Caco-2 (cell line): ENCODE data around the gene TLX1. TPM values are rescaled to one million over a fixed set of nuclear protein-coding genes. Genes with fewer than 3 reads are reported as not detected.

Source experiments
- BruUV-seq: library from RNA; stranded (reverse); fragments of 400-500 nt; replicated peaks from 2 replicates; lab custom pipeline; 2021; lab: Mats Ljungman, UMichigan
- CTCF ChIA-PET: fragments of 300-600 bp; sonication (Branson Sonifier 250); formaldehyde crosslinking; loops from one replicate; lab custom pipeline; 2022; ENCODE audit warnings: antibody characterized with exemption; lab: Charles Lee
- POLR2A ChIA-PET: fragments of 300-600 bp; sonication (Branson Sonifier 250); formaldehyde crosslinking; loops from one replicate; lab custom pipeline; 2022; ENCODE audit warnings: antibody characterized with exemption; lab: Charles Lee
- DNase-seq, 2 experiments: peaks; one replicate each; pipeline versions ENCODE4 v3.0.0 to v3.0.0-alpha.2; 2020 to 2022
- H3K27me3 ChIP-seq: replicated peaks from 2 replicates; pipeline ENCODE4 v1.6.0; 2011; ENCODE audit warnings: low read length; ENCODE audit not compliant: control insufficient read depth, insufficient read depth
- H3K36me3 ChIP-seq: 2 replicates; pipeline ENCODE4 v1.5.1; 2011; ENCODE audit warnings: low read length; ENCODE audit not compliant: control insufficient read depth, insufficient read depth
- H3K4me1 ChIP-seq: fragments of 250-450 bp; sonication (Bioruptor Pico); 2 replicates; pipeline ENCODE4 v1.5.1; 2020; ENCODE audit warnings: mild to moderate bottlenecking
- H3K4me3 ChIP-seq: 2 replicates; pipeline ENCODE4 v1.5.1; 2011; ENCODE audit warnings: low read depth, mild to moderate bottlenecking, control low read depth, low read length
- H3K9me3 ChIP-seq: fragments of 250-450 bp; sonication (Bioruptor Pico); 2 replicates; pipeline ENCODE4 v1.5.1; 2020; ENCODE audit warnings: mild to moderate bottlenecking, moderate library complexity
- H3K27ac Mint-ChIP-seq: one replicate; pipeline ENCODE4 v1.8.0; 2022; ENCODE audit warnings: mixed read lengths; ENCODE audit not compliant: unreplicated experiment
- H3K27me3 Mint-ChIP-seq: one replicate; pipeline ENCODE4 v1.8.0; 2022; ENCODE audit warnings: mixed read lengths; ENCODE audit not compliant: insufficient read depth, unreplicated experiment
- H3K36me3 Mint-ChIP-seq: one replicate; pipeline ENCODE4 v1.8.0; 2022; ENCODE audit warnings: mild to moderate bottlenecking, mixed read lengths; ENCODE audit not compliant: insufficient read depth, unreplicated experiment
- H3K4me1 Mint-ChIP-seq: one replicate; pipeline ENCODE4 v1.8.0; 2022; ENCODE audit warnings: low read depth, mixed read lengths; ENCODE audit not compliant: unreplicated experiment
- H3K4me3 Mint-ChIP-seq: one replicate; pipeline ENCODE4 v1.8.0; 2022; ENCODE audit warnings: mild to moderate bottlenecking, moderate library complexity, mixed read lengths; ENCODE audit not compliant: unreplicated experiment
- H3K9me3 Mint-ChIP-seq: one replicate; pipeline ENCODE4 v1.8.0; 2022; ENCODE audit warnings: mixed read lengths; ENCODE audit not compliant: unreplicated experiment
- intact Hi-C: fragments of 100-400 bp; cut with micrococcal nuclease; formaldehyde crosslinking; loops from one replicate; pipeline ENCODE4 v1.10.0; 2022; ENCODE audit not compliant: unreplicated experiment
- total RNA-seq: library from RNA; stranded (reverse); gene quantifications from 2 replicates; pipeline ENCODE4 v1.2.3, GENCODE V29; 2022
- TF ChIP-seq, protein P1 (sequence below), 2 experiments: fragments of 200-600 bp in 1 of 2; IDR thresholded peaks; 1 replicate in 1 of 2; 2 replicates in 1 of 2; pipeline versions ENCODE4 v1.5.1 to v1.8.0; 2011 to 2022; ENCODE audit warnings: antibody characterized with exemption in 1 of 2, control low read depth in 1 of 2, inconsistent platforms in 1 of 2, low read depth in 1 of 2, low read length in 1 of 2, mild to moderate bottlenecking in 1 of 2, moderate library complexity in 1 of 2; ENCODE audit not compliant: insufficient read depth in 1 of 2, severe bottlenecking in 1 of 2, unreplicated experiment in 1 of 2

Gene TLX1
- total RNA-seq, 1 experiment from 2014 or later = 2.3 TPM

DNA sequence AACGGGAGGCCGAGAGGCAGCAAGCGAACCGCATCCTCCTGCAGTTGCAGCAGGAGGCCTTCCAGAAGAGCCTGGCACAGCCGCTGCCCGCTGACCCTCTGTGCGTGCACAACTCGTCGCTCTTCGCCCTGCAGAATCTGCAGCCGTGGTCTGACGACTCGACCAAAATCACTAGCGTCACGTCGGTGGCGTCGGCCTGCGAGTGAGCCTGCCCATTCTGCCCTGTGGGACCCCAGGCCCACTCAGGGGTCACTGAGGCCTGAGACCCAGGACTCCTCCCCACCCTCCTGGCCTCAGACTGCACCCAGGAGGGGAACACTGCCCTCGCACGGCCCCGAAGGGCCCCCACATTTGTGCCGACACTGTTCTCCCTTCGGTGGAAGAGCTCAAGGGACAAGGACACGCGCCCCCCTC lies 5.6 kb downstream of the TLX1 start:
- no peak overlapping the region for H3K4me3 Mint-ChIP-seq
- H3K36me3 Mint-ChIP-seq = no peaks in the 10 kb centered on the region
- Histone ChIP-seq H3K36me3 (no peaks in the 10 kb centered on the region), H3K4me3 (no peak overlapping the region), H3K4me1 (peaks cover 16% of the 10 kb centered on the region), H3K9me3 (no peaks in the 10 kb centered on the region), H3K27me3 (no peaks in the 10 kb centered on the region)
- peaks cover 12% of the 10 kb centered on the region for H3K4me1 Mint-ChIP-seq
- H3K9me3 Mint-ChIP-seq = no peaks in the 10 kb centered on the region
- intact Hi-C loops = no loop called here
- POLR2A ChIA-PET = interaction anchor here (0.6 kb wide), 1 partner anchor 76 kb away, joined by 5 read pairs; no protein-coding TSS in a partner anchor
- no peak overlapping the region for H3K27ac Mint-ChIP-seq
- TF ChIP-seq, protein P1, sequence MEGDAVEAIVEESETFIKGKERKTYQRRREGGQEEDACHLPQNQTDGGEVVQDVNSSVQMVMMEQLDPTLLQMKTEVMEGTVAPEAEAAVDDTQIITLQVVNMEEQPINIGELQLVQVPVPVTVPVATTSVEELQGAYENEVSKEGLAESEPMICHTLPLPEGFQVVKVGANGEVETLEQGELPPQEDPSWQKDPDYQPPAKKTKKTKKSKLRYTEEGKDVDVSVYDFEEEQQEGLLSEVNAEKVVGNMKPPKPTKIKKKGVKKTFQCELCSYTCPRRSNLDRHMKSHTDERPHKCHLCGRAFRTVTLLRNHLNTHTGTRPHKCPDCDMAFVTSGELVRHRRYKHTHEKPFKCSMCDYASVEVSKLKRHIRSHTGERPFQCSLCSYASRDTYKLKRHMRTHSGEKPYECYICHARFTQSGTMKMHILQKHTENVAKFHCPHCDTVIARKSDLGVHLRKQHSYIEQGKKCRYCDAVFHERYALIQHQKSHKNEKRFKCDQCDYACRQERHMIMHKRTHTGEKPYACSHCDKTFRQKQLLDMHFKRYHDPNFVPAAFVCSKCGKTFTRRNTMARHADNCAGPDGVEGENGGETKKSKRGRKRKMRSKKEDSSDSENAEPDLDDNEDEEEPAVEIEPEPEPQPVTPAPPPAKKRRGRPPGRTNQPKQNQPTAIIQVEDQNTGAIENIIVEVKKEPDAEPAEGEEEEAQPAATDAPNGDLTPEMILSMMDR (IDR thresholded peaks at IDR 0.05; ENCODE audit: insufficient read depth in 1 of 2, low read depth in 1 of 2, low read length in 1 of 2, severe bottlenecking in 1 of 2, unreplicated experiment in 1 of 2) = no peak
- BruUV-seq = no TSS peak
- CTCF ChIA-PET = interaction anchor here (12.6 kb wide), 1 partner anchor 39 kb away, joined by 541 read pairs; no protein-coding TSS in a partner anchor
- no peaks in the 10 kb centered on the region for H3K27me3 Mint-ChIP-seq
- no peak for DNase-seq

DNA sequence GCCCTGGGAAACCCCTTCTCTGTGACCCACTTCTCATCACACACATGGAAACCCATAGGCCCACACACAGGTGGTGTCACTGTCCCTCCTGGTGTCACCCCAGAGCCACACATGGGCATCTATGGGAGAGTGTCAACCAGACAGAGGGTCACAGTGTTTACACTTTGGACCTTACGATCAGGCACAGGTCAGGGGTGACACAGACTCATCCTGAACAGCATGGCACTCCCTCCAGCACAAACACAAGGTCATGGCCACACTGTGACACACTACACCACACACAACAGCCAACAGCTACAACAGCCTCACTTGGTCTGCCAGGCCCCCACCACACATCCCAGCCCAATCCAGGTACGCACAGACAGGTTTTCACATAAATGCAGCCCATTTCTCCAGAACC lies 6.2 kb downstream of the TLX1 start:
- intact Hi-C loops = no loop called here

DNA sequence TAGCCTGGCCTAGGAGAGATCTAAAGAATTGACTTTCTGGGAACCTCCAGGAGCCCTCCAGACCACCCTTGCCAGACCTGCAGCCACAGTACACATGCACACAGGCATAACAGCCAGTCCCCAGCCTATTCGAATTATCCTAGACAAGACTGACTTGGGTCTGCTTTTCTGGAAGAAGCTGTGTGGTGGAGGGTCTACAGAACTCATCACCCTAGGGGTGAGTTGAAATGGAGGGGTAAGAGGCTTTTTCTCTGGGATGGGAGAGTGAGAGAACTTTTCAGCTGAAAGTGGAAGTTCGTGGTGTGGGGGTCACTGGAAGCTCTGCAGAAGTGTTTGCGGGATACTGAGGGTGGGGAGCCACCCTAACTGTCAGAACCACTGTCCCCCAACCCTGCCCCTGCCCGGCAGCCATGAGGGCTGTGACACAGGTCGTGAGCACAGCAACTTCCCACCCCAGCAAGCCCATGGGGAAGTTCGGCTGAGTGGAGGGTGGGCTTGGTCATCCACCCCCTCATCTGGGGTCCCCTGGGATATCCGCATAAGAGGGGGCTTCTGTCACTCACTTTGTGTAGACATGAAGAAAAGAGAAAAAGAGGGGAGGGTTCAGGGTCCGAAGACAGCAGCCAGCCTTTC lies 7.8 kb downstream of the TLX1 start:
- Mint-ChIP-seq H3K27me3 (peaks cover 3% of the 10 kb centered on the region), H3K4me1 (peaks cover 12% of the 10 kb centered on the region), H3K4me3 (no peak overlapping the region), H3K27ac (no peak overlapping the region), H3K9me3 (no peaks in the 10 kb centered on the region), H3K36me3 (no peaks in the 10 kb centered on the region)
- intact Hi-C loops = no loop called here
- no peak for DNase-seq
- H3K4me1 ChIP-seq = peaks cover 19% of the 10 kb centered on the region
- ChIA-PET POLR2A (no interaction called here), CTCF (interaction anchor here (1.4 to 12.6 kb wide), 2 partner anchors 14 to 41 kb away, joined by 3 to 541 read pairs; no protein-coding TSS in a partner anchor)
- H3K9me3 ChIP-seq = no peaks in the 10 kb centered on the region
- TF ChIP-seq, protein P1 (IDR thresholded peaks at IDR 0.05; ENCODE audit: insufficient read depth in 1 of 2, low read depth in 1 of 2, low read length in 1 of 2, severe bottlenecking in 1 of 2, unreplicated experiment in 1 of 2) = no peak
- no peaks in the 10 kb centered on the region for H3K36me3 ChIP-seq
- H3K4me3 ChIP-seq = no peak overlapping the region
- H3K27me3 ChIP-seq = no peaks in the 10 kb centered on the region
- no TSS peak for BruUV-seq

More for the DNA sequence above, 6.2 kb downstream of the TLX1 start:
- no peaks in the 10 kb centered on the region for H3K36me3 Mint-ChIP-seq
- Histone ChIP-seq H3K36me3 (no peaks in the 10 kb centered on the region), H3K9me3 (no peaks in the 10 kb centered on the region), H3K4me3 (no peak overlapping the region), H3K27me3 (no peaks in the 10 kb centered on the region), H3K4me1 (peaks cover 17% of the 10 kb centered on the region)
- ChIA-PET CTCF (interaction anchor here (0.5 to 12.6 kb wide), 2 partner anchors 40 to 89 kb away, joined by 3 to 541 read pairs; no protein-coding TSS in a partner anchor), POLR2A (no interaction called here)
- DNase-seq = no peak
- BruUV-seq = no TSS peak
- peaks cover 12% of the 10 kb centered on the region for H3K4me1 Mint-ChIP-seq
- no peaks in the 10 kb centered on the region for H3K9me3 Mint-ChIP-seq
- no peak overlapping the region for H3K27ac Mint-ChIP-seq
- no peak overlapping the region for H3K4me3 Mint-ChIP-seq
- TF ChIP-seq, protein P1 (IDR thresholded peaks at IDR 0.05; ENCODE audit: insufficient read depth in 1 of 2, low read depth in 1 of 2, low read length in 1 of 2, severe bottlenecking in 1 of 2, unreplicated experiment in 1 of 2) = no peak
- H3K27me3 Mint-ChIP-seq = no peaks in the 10 kb centered on the region
